H1 (cell line): ENCODE data around the gene MUC5B. TPM values are rescaled to one million over a fixed set of nuclear protein-coding genes. Genes with fewer than 3 reads are reported as not detected.

Experiments
- CEBPB ChIP-seq: IDR thresholded peaks from 2 replicates; pipeline ENCODE4 v1.6.1; 2012; ENCODE audit warnings: low read depth, low read length
- CTCF ChIP-seq, 3 experiments: IDR thresholded peaks; 1 replicate in 2 of 3; 2 replicates in 1 of 3; pipeline versions ENCODE4 v1.5.1 to v1.6.1; 2011; ENCODE audit warnings: low read length in 3 of 3, mild to moderate bottlenecking in 3 of 3, inconsistent platforms in 2 of 3, low read depth in 1 of 3, moderate library complexity in 1 of 3; ENCODE audit not compliant: insufficient read depth in 1 of 3; ENCODE audit errors: control extremely low read depth in 1 of 3
- FOSL1 ChIP-seq: IDR thresholded peaks from 2 replicates; pipeline ENCODE4 v1.6.1; 2011; ENCODE audit warnings: mild to moderate bottlenecking, low read depth, low read length, moderate library complexity; ENCODE audit not compliant: insufficient read depth
- JUN ChIP-seq: IDR thresholded peaks from 2 replicates; pipeline ENCODE4 v1.6.1; 2011; ENCODE audit warnings: low read depth, mild to moderate bottlenecking, improper control_type of control experiment, low read length
- POLR2AphosphoS5 ChIP-seq: IDR thresholded peaks from 2 replicates; pipeline ENCODE4 v1.6.1; 2011; ENCODE audit warnings: low read depth, low read length
- TBP ChIP-seq: IDR thresholded peaks from 2 replicates; pipeline ENCODE4 v1.6.1; 2011; ENCODE audit warnings: low read depth, low read length, improper control_type of control experiment
- polyA plus RNA-seq, 7 experiments: library from polyadenylated mRNA; depleted of rRNA in 3 of 7; stranded (reverse) in 5 of 7; unstranded in 2 of 7; fragments of >200 nt in 5 of 7; fragments of 200-250 nt in 2 of 7; gene quantifications; 1 replicate in 5 of 7; 2 replicates in 1 of 7; 4 replicates in 1 of 7; pipeline versions ENCODE4 v1.2.1 to v1.2.3, GENCODE V29; 2011 to 2013; ENCODE audit warnings: missing spikeins in 2 of 7, mixed read lengths in 2 of 7
- total RNA-seq: library from RNA; stranded (reverse); fragmentation: NEBNext Ultra II Directional; extraction: Animal tissue kit (Norgen Biotek cat#: 25700); gene quantifications from 2 replicates; pipeline ENCODE4 v1.2.1, GENCODE V29; 2021

The MUC5B gene
- total and polyA plus RNA-seq, 2 of the 8 experiments (the other 6 are each of a cell fraction or from before 2014, with no cell fraction given): 0.02 to 0.03 TPM

GRCh38 chr11:1204381-1205101, 18.3 kb upstream of the MUC5B start (continued):
- TF ChIP-seq CTCF (IDR thresholded peaks at IDR 0.05; ENCODE audit: control extremely low read depth in 1 of 3, insufficient read depth in 1 of 3, low read depth in 1 of 3, low read length in 3 of 3) (no peak), JUN (no peak), POLR2AphosphoS5 (no peak), TBP (no peak), FOSL1 (no peak), CEBPB (no peak)
